M059J (cell line): ENCODE measurements around the gene PDPK1. TPM values are rescaled to one million over a fixed set of nuclear protein-coding genes. Genes with fewer than 3 reads are reported as not detected.

Experiments
- DNase-seq: peaks from one replicate; pipeline ENCODE4 v3.0.0-alpha.2; 2012; ENCODE audit warnings: low read depth
- total RNA-seq: library from RNA; depleted of rRNA; stranded (reverse); fragments of >200 nt; shearing (Covaris generic); gene quantifications from 2 replicates; pipeline ENCODE4 v1.2.3, GENCODE V29; 2014

PDPK1 gene
- total RNA-seq, 1 experiment from 2014 or later, result 19.8 TPM

GRCh38 chr16:2507052-2507659 is 30.7 kb upstream of the PDPK1 start:
- DNase-seq, result no peak

- DNase-seq, result no peak
Observed at GRCh38 chr16:2507665-2508064, 30.2 kb upstream of the PDPK1 start.

- DNase-seq, result no peak
Observed at GRCh38 chr16:2508722-2509400, 29.0 kb upstream of the PDPK1 start.

- no peak for DNase-seq
Observed at GRCh38 chr16:2511128-2511800, 26.6 kb upstream of the PDPK1 start.

DNA sequence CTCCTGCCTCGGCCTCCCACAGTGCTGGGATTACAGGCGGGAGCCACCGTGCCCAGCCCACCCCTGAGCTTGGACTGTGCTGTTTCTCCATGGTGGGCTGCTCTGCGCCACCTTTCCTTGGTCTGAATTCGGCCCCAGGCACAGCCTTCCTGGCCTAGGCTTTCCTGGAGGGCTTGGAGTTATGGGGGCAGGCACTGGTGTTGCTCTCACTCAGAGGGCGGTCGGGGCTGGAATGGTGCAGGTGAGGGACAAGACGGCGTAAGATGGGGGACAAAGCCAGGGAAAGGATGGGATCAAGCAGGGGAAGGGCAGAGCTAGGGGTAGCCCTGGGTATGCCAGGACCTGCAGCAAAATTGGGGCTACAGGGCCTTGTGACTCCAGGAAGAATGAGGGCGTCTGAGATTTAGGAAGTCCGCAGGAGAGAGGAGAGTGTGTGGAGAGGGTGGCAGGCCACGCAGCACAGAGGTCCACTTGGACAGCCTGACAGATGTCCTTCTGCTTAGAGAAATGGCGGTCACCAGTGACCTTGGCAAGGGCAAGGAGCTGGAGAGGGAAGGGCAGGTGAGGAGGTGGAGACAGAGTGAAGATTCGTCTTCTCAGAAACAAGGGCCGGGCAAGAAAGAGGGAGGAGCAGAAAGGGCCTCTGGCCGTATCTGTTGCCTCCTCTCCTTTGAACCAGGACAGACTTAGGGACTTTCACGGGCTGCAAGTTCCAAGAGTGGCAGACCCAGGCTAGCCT is 25.7 kb upstream of the PDPK1 start:
- no peak for DNase-seq

DNA sequence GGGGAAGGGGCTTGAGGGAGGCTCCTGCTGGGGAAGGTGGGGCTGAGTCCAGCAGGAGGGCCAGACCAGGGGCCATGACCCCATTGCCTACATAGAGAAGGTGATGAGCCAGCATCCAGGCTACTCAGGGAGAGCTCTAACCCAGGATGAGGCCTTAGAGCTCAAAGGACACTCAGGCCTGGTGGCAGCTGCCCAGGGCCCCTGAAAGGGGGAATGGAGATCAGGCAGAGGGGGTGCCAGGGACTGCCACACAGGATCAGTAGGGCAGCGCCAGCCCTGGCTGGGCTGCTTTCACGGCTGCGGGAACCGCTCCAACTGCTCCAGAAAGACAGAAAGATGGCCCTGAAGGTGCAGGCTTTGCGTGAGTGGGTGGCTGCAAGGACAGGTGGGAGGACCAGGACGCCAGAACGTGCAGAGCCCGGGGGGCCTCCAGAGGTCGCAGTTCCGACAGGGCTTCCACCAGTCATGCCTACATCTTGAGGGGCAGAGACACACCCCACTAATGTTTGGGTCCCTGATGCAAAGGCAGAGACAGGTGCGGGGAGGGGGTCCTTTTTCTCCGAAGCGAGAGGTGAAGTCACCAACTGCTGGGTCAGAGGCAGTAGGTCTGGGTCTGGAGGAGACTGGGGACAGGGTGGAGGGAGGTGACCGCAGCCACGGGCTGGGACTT is 25.0 kb upstream of the PDPK1 start:
- no peak for DNase-seq

- peak; percentile 84 for DNase-seq
Observed at GRCh38 chr16:2513405-2514332, 24.2 kb upstream of the PDPK1 start, which contains the start of gene ATP6V0C. TSS of gene ATP6V0C (plus strand) at chr16:2513952. CDS start at chr16:2514104, 152 bp downstream.

GRCh38 chr16:2514333-2515179 is 23.3 kb upstream of the PDPK1 start:
- no peak for DNase-seq

- DNase-seq, result no peak
Observed at GRCh38 chr16:2515180-2515851, 22.5 kb upstream of the PDPK1 start.

- no peak for DNase-seq
Observed at GRCh38 chr16:2516391-2517240, 21.2 kb upstream of the PDPK1 start.

DNA sequence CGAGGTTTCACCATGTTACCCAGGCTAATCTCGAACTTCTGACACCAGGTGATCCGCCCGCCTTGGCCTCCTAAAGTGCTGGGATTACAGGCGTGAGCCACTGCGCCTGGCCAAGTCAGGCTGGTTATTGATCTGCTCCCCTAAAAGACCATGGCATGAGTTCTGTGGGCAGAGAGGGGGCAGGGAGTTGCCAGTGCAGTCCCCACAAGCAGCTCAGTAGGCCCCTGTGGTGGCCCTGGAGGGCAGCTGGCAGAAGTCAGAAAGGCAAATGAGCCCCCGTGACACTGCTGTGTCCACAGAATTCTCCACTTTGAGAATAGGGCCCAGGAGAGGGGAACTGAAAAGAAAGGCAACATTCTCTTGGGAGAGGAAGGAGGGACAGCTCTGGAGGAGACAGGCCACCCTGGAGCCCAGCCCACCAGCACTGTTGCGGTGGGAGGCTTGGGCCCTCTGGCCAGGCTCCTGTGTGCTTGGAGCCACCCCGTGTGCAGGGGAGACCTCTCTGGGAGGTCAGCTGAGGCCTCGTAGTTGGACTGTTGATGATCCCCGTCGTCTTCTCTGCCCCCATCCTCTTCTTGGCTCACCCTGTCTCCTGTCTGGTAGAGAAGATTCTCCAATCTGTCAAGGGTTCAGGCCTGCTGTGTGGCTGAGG is 19.7 kb upstream of the PDPK1 start:
- no peak for DNase-seq

DNA sequence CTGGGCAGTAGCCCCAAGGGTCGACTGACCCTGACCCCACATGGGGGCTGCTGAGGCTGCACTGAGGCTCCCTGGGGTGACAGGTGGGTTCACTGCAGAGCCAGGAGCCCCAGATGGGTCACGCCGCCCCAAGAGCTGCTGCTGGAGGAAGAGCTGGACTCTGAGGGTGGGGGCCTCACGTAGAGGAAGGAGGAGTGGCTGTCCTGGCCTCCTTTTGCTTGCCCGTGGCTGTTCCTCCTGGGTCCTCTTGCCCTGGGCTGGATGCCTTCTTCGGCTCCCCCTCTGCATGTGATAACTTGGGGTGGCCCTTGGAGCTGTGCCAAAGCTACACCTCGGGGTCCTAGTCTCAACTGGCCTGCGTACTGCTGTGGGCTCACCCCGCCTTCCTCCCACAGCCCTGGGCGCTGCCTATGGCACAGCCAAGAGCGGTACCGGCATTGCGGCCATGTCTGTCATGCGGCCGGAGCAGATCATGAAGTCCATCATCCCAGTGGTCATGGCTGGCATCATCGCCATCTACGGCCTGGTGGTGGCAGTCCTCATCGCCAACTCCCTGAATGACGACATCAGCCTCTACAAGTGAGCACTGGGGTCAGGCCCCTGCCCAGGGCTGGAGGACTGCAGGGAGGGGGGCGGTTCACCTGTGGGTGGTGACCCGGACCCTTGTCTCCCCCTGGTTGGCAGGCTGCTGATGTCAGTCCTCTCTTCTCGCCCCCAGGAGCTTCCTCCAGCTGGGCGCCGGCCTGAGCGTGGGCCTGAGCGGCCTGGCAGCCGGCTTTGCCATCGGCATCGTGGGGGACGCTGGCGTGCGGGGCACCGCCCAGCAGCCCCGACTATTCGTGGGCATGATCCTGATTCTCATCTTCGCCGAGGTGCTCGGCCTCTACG is 18.8 kb upstream of the PDPK1 start:
- no peak for DNase-seq

DNA sequence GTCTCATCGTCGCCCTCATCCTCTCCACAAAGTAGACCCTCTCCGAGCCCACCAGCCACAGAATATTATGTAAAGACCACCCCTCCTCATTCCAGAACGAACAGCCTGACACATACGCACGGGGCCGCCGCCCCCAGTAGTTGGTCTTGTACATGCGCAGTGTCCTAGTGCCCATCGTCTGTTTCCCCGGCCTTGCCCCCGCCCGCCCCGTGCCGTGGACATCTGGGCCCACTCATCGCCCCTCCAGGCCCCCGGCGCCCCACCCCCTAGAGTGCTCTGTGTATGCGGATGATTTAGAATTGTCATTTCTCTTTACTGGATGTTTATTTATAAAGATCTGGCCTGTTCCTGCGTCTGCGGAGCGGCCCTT is 18.1 kb upstream of the PDPK1 start:
- DNase-seq, result no peak

- DNase-seq, result peak; percentile 85
Observed at GRCh38 chr16:2520097-2520783, 17.6 kb upstream of the PDPK1 start, which contains the start of gene AMDHD2. TSS of gene AMDHD2 (plus strand) at chr16:2520371. CDS start at chr16:2520459, 88 bp downstream.

- DNase-seq, result no peak
Observed at GRCh38 chr16:2520784-2521531, 16.9 kb upstream of the PDPK1 start.
